Activated CD4-positive, alpha-beta T cell treated with anti-CD3 and anti-CD28 coated beads, Interleukin-2, amount 50 U/mL, for 16 hours (primary cell): ENCODE data around the gene SP6.

Experiments used
- DNase-seq: peaks from one replicate; pipeline ENCODE4 v3.0.0-alpha.2; 2020

The SP6 gene

DNA sequence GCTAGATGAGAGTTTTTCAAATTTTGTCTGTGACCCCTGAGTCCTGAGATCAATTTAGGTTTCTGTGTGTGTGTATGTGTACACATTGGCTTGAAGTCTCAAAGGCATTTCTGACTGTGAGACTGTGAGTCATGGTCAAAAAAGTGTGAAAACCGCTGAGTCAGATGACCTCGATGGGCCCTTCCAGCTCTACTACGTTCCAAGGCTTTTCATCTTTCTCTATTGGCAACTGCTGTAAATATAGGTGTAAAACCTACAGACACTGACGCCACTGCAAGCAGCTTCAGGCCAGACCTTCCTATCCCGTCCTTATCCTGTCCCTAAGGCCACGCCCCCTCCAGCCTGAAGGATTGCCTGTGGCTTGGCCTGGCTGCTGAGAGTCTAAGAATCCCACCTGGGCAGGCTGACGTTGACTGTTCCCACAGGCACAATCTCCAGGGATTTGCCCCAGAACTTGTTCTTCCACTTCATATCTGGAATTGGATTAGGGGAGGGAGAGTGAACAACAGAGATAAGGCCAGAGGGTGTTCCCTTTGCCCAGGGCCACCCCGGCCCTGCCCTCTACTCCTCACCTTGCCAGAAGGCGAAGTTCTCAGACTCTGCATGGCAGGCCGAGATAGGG, 40.7 kb downstream of the SP6 start:
- peak; percentile 73 for DNase-seq

DNA sequence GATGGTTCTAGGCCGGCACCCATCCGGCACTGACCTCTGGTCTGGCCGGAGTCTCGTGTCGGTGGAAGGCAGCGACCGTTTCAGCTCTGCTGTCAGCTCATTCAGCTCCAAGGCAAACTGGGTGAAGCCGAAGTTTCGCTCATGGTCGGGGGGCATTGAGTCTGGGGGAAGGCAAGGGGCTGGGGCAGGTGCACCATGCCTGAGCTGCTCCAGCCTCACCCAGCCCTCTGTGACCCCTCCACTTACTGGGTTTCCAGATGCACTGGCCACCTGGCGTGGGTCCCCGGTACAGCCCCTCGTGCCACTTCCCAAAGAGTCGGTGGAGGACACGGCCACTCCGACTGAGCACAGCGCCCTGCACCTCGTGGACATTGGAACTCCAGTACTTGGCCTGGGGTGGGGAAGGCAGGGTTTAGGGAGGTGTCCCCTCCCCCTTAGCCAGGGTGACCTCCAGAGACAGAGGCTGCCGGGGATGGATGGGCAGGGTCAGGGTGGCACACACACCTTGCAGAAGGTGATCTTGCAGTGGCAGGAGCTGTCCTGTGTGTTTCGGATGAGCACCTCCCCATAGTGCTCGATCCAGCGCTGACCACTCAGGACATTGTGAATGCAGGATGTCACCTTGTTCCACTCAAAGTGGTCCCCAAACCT, 42.0 kb downstream of the SP6 start:
- DNase-seq: no peak

DNA sequence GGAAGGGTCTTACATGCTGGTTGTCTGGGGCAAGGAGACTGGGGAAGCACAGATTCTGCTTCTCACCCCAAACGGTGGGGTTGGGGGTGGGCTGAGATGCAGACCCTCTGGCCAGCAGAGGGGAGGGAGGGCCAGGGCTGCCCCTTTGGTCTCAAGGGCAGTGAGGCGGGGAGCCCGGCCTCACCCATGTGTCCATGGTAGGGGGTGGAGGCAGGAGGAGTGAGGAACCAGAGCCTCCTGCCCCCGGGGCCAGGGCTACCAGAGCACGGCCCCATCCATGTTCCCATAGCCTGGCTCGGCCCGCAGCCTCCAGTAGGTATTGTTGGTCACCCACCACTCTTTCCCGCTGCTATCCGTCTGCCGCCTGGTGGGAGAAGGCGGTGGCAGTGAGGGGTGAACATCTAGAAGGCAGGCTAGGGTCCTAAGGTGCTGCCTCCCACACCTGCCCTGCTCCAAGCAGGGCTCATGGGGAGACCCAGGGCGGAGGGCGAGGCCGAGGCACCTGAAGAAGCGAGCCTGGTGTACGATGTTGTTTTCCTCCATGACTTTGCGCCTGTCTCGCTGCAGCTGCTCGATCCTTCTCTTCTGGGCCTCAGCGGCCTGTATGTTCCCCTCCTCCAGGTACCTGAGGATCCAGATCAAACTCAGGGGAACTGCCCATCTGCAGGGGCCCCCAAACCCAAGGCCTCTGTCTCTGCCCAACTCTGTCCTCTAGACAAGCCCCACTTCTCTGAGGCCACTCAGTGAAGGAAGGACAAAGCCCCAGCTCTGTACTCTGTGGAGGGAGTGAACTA, 42.7 kb downstream of the SP6 start:
- DNase-seq: no peak

DNA sequence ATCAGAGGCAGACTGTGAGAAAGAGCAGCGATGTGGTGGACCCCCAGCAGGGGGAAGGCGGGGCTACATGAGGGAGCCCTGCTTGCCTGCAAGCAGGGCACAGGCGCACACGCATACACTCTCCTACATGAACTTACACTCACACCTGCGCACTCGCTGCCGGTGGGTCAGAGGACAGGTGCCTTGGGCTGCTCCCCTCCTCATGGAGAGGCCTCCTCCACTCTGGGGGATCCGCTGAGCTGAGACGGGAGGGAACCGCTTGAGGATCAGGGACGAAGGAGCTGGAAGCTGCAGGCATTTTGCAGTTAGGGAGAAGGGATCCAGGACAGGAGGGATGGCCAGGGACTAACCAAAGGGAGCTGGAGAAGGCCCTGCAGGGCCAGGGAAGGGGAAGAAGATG, 43.5 kb downstream of the SP6 start:
- no peak for DNase-seq

DNA sequence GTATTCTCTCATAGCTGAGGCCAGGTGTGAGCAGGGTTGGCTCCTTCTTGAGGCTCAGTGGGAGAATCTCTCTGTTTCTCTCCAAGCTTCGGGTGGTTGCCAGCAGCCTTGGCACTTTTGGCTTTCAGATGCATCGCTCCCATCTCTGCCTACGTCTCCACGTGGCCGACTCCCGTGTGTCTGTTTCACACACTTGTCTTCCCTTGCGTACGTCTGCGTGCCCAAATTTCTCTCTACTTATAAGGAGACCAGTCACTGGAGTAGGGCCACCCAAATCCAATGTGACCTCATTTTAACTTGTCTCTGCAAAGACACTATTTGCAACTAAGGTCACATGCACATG, 44.1 kb downstream of the SP6 start:
- no peak for DNase-seq

DNA sequence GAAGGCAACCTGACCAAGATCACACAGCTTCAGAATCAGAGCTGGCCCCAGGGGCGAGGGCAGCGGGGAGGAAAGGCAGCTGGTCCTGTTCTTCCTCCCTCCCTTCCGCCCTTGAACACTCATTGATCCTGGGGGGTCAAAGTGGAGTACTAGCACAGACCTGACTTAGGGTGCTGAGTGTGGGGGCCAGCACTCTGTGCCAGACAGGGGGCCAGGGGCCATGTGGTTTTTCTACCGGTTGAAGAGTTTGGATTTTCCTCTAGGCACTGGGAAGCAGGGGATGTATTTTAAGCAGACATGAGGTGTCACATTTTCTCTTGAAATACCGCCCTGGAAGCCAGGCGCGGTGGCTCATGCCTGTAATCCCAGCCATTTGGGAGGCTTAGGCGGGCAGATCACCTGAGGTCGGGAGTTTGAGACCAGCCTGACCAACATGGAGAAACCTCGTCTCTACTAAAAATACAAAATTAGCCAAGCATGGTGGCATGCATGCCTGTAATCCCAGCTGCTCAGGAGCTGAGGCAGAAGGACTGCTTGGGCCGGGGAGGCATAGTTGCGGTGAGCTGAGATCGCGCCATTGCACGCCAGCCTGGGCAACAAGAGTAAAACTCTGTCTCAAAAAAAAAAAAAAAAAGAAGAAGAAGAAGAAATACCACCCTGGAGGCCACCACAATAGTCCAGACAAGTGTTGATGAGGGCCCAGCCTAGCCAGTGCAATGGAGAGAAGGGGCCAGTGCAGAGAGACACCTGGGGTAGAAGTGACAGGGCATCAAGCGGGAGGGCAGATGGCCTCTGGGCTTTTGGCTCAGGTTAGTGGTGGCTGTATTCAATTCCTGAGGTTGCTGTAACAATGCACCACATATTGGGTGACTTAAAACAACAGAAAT, 44.7 kb downstream of the SP6 start:
- no peak for DNase-seq

DNA sequence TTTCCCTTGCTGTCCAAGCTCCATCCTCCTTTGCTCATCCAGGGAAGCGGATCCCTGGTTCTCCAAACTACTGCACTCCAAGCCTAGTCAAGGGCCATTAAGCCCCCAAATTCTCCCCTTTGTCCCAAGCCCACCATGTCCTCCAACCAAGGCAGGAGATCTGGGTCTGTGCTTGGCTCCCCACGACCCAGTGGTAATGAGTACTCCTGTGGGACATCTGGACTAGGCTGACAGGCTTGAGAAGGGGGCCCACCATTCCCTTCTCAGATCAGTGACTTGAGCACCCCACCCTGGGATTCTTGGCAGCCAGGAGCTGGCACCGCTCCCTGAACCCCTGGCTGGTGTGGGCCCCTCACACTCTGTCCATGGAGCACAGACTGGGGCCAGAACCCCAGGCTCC, 46.5 kb downstream of the SP6 start:
- no peak for DNase-seq

DNA sequence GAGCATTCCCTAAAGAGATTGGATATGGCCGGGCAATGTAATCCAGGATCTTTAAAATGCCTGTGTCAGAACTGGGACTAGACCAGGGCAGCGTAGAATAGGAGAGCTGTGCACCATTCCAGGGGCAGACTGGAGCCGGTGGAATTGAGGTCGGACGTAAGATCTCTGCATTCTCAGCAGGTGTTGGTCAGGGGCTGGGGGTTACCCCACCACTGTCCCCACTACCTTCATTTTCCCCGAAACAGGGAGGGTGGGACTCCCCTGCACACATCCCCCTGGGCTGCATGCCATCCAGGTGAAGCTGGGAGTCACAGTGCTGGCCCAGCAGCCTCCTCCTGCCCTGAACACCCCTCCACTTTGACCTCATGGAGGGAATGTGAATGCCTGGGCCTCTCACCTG, 47.2 kb downstream of the SP6 start:
- DNase-seq: no peak

DNA sequence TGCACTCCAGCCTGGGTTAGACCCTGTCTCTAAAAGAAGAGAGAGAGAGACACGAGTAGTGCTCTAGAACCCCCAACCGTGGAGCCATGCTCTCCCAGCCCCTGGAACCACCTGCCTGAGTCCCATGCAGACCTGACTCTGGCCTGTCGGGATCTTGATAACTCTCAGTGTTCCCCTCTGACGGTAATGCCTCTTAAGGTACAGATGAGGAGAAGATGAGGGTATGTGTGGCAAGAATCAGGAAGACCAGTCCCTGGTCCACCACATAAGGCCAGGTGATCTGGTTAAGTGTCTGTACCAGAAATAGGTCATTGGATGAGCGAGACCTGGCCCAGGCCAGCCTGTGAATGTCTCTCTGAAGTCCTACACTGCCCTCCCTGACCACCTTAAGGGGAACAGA, 47.8 kb downstream of the SP6 start:
- no peak for DNase-seq

DNA sequence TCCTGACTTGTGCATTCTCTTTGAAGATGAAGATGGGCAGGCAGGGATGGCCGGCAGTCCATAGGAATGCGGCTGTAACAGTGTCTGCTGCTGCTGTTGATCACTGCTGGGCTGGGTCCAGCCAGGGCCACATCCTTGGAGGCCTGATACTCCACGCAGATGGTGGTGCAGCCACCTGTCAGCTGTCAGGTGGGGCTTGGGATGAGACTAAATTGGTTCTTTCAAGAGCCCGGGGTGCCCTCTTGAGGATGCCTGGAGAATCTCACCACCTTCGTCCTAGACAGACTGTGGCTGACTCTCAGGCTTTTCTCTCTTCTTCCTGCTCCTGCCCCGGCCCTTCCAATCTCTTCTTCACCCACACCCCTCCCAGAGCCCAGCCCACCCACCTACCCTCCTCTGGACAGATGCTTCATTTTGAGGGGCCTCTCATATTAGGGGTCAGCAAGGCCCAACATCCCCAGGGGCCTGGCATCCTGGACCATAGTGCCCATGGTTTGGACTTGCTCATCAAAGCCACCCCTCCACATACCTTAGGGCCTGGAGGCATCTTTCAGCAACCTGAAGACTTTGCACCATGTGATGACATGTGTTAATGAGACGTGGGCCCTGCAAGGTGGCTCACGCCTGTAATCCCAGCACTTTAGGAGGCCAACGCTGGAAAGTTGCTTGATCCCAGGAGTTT, 48.5 kb downstream of the SP6 start:
- peak; percentile 65 for DNase-seq

DNA sequence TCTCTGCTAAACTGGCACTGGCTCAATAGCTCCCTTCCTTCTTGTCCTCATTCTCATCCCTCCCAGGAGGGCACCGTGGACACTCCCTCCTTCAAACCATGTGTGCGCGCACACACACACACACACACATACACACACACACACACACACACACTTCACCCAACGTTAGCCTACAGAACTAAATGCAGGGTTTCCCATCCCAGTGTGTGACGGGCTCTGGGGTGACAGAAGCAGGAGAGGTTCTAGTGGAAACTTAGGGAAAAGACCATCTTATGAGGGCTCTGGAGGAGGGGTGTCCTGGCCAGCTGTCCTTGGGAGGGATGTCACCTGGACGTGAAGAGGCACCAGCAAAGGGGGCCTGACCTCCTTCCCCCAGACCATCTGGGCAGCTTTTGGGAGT, 49.1 kb downstream of the SP6 start:
- DNase-seq: no peak

DNA sequence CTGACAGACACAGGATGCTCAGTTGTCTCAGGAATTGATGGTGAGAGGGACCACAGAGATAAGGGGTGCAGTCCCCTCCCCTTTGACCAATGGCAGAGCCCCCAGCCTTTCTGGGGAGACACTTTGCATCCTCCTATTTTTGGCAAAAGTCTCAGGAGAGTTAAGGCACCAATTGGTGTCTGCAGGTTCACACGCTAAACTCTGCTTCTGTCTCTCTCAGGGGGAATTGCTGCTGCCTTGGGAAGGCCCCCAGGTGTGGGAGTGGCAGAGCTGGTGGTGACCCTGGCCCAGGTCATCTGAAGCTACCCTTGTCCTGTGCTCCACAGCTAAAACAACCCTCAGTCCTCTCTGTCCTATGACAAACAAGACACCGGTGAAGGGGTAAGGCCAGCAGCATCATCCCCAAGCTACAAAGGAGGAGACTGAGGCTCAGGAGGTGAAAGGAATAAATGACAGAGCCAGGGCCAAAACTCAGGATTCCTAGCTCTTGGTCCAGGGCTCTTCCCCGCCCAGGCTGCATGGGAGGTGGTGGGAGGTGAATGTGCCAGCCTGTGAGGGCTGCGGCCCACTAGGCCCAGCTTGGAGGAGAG, 49.7 kb downstream of the SP6 start:
- no peak for DNase-seq

DNA sequence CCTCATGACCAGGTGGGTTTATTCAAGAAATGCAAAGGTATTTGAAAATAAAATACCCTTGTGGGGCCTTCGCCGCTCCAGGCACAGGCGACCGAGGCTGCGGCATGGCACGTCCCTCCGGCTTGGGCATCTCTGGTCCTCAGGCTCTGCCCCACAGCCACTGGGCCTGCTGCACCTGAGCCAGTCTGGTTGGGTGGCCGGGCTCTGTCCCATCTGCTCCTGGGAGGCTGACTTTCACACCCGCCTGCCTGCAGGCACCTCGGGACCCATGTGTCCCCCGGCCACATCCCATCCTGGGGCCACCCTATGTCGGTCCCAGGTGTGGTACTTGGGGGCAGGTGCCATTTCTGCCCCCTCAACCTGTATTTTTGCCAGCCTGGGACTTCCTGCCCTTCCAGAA, 50.3 kb downstream of the SP6 start:
- DNase-seq: no peak

DNA sequence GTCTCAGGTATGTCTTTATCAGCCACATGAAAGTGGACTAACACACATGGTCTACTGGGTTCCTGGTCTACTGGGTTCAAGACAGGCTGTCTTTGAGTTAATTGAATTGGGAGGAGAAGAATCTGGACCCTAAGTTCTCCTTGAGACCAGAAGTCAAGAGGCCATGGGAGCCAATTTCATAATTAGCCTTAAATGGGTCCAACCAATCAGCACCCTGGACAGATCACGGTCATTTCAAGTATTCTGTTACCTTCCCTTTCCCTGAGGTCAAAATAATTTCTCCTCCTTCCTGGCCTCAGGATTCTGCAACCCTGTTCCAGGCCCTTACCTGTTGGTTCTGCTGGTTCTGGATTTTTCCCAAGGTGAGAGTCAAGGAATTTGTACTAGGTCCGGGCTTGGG, 53.2 kb downstream of the SP6 start:
- DNase-seq: no peak
